ENCODE data around the gene RASD2.
A peak's percentile ranks its signal among the peaks of the same experiment; 100 is the strongest.

Gene RASD2

DNA sequence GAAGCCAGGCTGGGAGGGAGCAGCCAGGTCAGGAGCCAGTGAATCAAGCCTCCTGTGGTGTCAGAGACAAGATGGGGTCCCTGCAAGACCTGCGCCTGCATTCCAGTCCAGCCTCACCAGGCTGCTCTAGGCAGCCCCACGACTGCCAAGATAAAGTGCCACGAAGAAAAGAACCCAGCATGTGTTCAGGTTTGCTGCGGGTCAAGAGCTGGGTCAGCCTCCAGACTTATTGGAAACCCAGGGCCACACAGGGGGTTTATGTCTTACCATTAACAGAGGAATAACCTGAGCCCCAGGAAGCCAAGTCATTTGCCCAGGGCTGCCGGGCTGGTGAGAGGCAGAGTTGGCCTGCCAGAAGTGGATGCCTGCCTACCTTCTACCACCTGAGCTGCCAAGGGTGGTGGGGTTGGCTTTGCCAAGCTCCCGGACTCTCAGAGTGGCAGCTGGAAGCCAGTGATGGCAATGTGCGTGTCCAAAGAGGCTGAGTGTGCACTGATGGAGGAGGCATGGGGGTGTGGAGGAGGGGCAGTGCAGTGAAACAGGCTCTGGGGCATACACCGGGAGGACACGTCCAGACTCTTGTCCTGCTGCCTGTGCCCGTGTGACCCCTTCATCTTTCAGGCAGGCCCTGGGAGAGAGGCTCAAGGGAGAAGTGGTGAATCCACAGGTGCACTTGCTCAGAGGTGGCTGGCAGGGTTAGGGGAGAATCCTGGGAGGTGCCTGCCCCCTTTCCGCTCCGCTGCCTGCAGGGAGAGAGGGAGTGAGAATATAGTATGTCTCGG is 1.7 kb downstream of the RASD2 start:
- DNase-seq, result no peak

DNA sequence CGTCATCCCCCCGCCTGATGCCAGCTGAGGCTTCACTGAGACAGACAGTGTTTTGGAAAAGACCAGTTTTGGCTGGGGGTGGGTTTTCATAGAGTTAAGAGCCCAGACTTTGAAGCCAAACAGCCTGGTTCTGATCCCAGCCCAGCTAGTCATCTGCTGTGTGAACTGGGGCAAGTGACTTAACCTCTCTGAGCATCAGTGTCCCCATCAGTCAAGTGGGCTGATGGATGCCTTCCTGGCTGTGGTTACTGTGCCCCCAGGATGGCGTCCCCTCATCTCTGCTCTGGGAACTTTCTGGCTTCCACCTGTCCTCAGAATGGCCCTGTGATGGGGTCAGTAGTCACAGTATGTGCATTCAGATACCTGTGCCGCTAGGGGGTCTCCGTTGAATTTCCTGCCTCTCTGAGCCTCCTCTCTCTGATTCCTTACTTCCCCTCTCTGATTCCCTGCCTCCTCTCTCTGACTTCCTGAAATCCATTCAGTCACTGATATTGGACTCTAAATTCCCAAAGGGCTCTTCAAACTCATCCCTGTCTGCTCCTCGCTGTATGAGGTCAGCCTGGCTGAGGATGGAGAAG is 2.4 kb downstream of the RASD2 start:
- no peak for DNase-seq

DNA sequence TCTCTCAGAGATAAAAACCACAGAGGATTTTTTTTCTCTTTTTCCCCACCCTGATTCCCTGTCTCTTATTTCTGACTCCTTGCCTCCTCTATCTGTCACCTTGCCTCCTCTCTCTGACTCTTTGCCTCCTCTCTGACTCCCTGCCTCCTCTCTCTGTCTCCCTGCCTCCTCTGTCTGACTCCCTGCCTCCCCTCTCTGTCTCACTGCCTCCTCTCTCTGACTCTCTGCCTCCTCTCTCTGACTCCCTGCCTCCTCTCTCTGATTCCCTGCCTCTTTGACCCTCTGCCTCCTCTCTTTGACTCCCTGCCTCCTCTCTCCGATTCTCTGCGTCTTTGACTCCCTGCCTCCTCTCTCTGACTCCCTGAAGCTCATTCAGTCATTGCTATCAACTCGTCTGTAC is 3.1 kb downstream of the RASD2 start:
- DNase-seq, result no peak

GRCh38 chr22:35544189-35544588 is 3.6 kb downstream of the RASD2 start:
- no peak for DNase-seq

- no peak for DNase-seq
Measured at GRCh38 chr22:35544827-35545226, 4.2 kb downstream of the RASD2 start.

GRCh38 chr22:35546886-35547285 is 6.3 kb downstream of the RASD2 start:
- no peak for DNase-seq

DNA sequence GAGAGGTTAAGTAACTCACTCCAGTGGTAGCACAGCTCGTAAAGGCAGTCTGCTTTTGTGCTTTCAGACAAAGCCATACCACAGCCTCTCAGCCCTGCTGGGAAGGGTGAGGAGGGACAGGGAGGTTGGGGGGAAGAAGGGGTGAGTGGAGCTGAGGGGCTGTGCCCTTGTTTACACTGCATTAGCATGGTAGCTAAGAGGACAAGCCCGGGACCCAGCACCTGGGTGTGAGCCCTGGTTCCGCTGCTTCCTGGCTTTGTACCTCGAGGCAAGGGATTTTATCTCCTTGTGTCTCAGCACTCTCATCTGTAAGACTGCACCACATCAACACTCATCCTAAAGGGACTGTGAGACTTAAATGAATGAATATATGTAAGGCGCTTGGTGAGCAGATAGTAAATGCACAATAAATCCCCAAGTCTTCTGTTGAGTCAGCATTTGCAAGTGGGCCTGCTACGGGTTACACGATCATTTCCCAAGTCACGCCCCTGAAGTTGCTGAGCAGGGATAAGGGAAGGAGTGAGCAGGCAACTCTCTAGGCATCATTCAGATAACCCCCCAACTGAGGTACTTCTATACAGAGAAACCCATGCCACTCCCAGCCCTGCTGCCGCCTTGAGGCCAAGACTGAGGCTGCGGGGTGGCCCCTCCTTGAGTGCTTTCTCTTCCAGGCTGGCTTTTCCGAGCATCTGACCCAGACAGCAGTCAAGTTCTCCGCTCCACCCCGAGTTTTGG is 7.5 kb downstream of the RASD2 start:
- DNase-seq, result no peak

- DNase-seq, result no peak
Measured at GRCh38 chr22:35548722-35549112, 8.1 kb downstream of the RASD2 start.

- no peak for DNase-seq
Measured at GRCh38 chr22:35549328-35549727, 8.7 kb downstream of the RASD2 start.

DNA sequence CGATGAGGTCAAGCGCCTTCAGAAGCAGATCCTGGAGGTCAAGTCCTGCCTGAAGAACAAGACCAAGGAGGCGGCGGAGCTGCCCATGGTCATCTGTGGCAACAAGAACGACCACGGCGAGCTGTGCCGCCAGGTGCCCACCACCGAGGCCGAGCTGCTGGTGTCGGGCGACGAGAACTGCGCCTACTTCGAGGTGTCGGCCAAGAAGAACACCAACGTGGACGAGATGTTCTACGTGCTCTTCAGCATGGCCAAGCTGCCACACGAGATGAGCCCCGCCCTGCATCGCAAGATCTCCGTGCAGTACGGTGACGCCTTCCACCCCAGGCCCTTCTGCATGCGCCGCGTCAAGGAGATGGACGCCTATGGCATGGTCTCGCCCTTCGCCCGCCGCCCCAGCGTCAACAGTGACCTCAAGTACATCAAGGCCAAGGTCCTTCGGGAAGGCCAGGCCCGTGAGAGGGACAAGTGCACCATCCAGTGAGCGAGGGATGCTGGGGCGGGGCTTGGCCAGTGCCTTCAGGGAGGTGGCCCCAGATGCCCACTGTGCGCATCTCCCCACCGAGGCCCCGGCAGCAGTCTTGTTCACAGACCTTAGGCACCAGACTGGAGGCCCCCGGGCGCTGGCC is 11.0 kb downstream of the RASD2 start:
- no peak for DNase-seq

- DNase-seq, result peak; percentile 75
Measured at GRCh38 chr22:35552196-35552842, 11.7 kb downstream of the RASD2 start.

GRCh38 chr22:35552846-35553245 is 12.2 kb downstream of the RASD2 start:
- no peak for DNase-seq

DNA sequence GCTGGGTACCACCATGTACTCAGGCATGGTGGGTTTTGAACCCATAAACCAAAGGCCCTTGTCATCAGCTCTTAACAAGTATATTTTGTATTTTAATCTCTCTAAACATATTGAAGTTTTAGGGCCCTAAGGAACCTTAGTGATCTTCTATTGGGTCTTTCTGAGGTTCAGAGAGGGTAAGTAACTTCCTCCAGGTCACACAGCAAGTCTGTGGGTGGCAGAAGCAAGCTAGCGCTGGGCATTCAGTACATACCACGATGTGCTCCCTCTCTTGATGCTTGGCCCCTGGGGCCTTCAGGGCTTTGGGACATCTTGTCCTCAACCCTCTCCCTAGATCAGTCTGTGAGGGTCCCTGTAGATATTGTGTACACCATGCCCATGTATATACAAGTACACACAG is 12.7 kb downstream of the RASD2 start:
- DNase-seq, result no peak

GRCh38 chr22:35554297-35554845 is 13.7 kb downstream of the RASD2 start:
- DNase-seq, result no peak

DNA sequence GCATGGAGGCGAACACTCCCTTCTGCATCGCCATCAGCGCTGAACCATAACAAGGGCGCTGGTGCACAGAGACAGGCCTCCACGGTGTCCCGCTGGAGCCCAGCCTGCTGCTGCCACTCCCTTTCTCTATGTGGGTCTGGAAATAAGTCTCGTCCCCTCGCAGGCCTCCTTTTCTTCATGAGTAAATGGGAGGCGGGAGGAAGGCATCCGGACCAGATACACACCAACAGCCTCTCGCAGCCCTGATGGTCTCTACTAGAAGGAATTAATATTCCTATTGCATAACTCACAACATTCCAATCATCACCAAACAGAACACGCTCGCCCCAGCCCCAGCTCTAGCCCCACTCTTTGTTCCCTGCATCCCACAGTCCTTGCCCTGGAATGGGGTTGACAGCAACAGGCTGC is 14.9 kb downstream of the RASD2 start:
- no peak for DNase-seq

GRCh38 chr22:35555946-35556547 is 15.4 kb downstream of the RASD2 start:
- no peak for DNase-seq

DNA sequence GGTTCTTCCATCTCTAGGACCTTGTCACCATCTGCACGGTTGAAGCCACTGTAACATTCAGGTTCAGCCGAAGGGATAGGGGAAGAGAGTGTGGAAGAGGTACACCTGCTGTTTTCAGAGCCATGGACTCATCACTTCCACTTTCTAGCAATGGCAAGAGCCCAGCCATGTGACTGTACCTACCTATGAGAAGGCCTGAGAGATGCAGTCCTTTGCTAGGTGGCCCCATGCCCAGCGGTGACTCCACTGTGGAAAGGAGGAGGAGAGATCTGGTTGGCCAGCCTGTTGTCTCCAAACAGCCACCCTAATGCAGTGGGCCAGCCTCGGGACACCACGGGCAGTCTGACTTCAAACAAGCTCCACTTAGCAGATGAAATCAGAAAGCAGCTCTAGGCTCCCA is 16.0 kb downstream of the RASD2 start:
- no peak for DNase-seq

DNA sequence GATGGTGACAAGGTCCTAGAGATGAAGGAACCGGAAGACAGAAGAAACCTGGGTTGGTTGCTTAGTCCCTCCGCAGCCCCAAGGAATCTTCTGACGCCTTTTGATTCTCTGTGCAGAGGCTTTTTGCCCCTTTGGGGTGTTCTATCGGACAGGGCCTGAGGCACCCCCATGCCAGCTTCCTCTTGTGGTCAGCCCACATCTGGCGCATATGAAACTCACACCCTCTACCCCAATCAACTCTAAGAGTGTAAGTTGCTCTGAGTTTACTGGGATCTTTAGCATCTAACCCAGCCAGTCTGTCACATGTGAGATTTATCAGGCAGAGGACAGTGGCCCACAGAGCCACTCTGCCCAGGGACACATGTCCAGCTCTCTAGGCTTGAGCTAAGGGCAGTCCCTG is 17.4 kb downstream of the RASD2 start:
- DNase-seq, result no peak

- no peak for DNase-seq
Measured at GRCh38 chr22:35558719-35559118, 18.1 kb downstream of the RASD2 start.

GRCh38 chr22:35559354-35560005 is 18.8 kb downstream of the RASD2 start:
- DNase-seq, result no peak

DNA sequence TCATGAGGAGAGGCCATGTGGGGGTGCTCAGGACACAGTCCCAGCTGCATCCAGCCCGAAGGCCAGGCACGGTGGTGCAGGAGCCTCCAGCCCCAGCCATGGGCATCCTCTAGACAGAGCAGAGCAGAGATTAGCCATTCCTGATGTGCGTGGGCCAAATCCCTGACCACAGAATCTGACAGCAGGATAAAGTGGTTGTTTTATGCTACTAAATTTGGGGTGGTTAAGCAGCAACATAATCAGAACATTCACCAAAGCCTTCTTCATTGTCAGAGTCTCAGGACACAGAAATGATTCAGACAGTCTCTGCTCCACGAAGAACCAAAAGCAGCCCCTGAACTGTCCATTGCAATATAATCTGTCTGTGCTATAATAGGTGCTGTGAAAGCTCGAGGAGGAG is 19.7 kb downstream of the RASD2 start:
- DNase-seq, result no peak

- DNase-seq, result no peak
Measured at GRCh38 chr22:35560824-35561223, 20.2 kb downstream of the RASD2 start.

Measured in effector CD8-positive, alpha-beta T cell (primary cell).